ENCODE data around the gene TAF3.
A peak's percentile ranks its signal among the peaks of the same experiment; 100 is the strongest.
"Not testable (repeated sequence)": the region's sequence is repeated elsewhere in the genome, so short reads cannot be mapped to it uniquely, and the experiment has no call there.

The TAF3 gene

DNA sequence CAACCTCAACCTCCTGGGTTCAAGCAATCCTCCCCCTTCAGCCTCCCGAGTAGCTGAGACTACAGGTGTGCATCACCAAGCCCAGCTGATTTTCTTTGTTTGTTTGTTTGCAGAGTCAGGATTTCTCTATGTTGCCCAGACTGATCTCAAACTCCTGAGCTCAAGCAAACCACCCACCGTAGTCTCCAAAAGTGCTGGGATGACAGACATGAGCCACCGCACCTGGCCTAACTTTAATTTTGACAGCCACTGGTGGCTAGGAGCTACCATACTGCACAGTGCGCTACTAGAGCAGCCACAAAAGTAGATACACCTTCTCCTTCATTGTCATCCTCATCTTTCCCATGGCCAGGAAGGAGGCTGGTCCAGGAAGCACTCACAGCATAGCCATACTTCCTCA lies 205.0 kb downstream of the TAF3 start:
- H3K27me3 ChIP-seq (replicated peaks in 2 of 5; ENCODE audit: control insufficient read depth in 4 of 5, insufficient read depth in 5 of 5, low read length in 4 of 5), result peaks cover 0 to 19% (median 3%) of the 10 kb centered on the region in 5 experiments
- CTCF ChIA-PET, result no interaction called here
- no peak for DNase-seq

DNA sequence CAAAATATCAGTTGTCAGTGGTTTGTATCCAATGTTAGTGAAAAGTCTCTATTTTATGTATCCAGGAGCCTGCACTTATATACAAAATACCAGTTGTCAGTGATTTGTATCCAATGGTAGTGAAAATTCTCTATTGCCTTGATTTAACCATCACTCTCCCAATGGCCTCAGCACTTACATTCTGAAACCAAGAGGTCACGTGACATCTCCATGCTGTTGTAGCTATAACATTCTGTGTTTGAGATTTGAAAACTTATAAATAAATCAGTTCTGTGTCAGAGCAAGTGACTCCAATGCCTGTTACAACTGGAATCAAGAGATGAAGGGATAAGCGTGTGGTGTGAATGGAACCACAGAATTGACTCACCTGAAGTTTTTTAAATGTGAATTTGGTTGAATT lies 205.5 kb downstream of the TAF3 start:
- CTCF ChIA-PET, result no interaction called here
- POLR2A ChIA-PET, result no interaction called here
- H3K9me3 ChIP-seq (ENCODE audit: control extremely low read depth in 1 of 5, control insufficient read depth in 4 of 5, insufficient read depth in 2 of 5, low read depth in 1 of 5, low read length in 4 of 5), result no peaks in the 10 kb centered on the region
- 100% methylated on average over 2 of the region's 2 CpGs for WGBS (ENCODE audit: insufficient coverage)
- no peak overlapping the region for H3K4me3 ChIP-seq (ENCODE audit: control insufficient read depth in 1 of 7, extremely low read depth in 1 of 7, insufficient read depth in 4 of 7, low read depth in 2 of 7, low read length in 6 of 7)
- peaks cover 0 to 19% (median 3%) of the 10 kb centered on the region in 5 experiments for H3K27me3 ChIP-seq (replicated peaks in 2 of 5; ENCODE audit: control insufficient read depth in 4 of 5, insufficient read depth in 5 of 5, low read length in 4 of 5)
- H3K4me1 ChIP-seq (ENCODE audit: control extremely low read depth in 1 of 4, control insufficient read depth in 4 of 4, insufficient read depth in 4 of 4, low read length in 3 of 4), result no peaks in the 10 kb centered on the region
- H3K27ac ChIP-seq (ENCODE audit: insufficient read depth in 1 of 2, low read depth in 1 of 2, low read length in 2 of 2, poor library complexity in 1 of 2, severe bottlenecking in 2 of 2), result no peak overlapping the region
- no peak for DNase-seq
- no peaks in the 10 kb centered on the region for H3K36me3 ChIP-seq (ENCODE audit: control insufficient read depth in 4 of 4, insufficient read depth in 4 of 4, low read length in 3 of 4)

More for the DNA sequence above, 205.0 kb downstream of the TAF3 start:
- Histone ChIP-seq H3K27ac (ENCODE audit: insufficient read depth in 1 of 2, low read depth in 1 of 2, low read length in 2 of 2, poor library complexity in 1 of 2, severe bottlenecking in 2 of 2) (no peak overlapping the region), H3K4me3 (ENCODE audit: control insufficient read depth in 1 of 7, extremely low read depth in 1 of 7, insufficient read depth in 4 of 7, low read depth in 2 of 7, low read length in 6 of 7) (no peak overlapping the region), H3K9me3 (ENCODE audit: control extremely low read depth in 1 of 5, control insufficient read depth in 4 of 5, insufficient read depth in 2 of 5, low read depth in 1 of 5, low read length in 4 of 5) (no peaks in the 10 kb centered on the region), H3K36me3 (ENCODE audit: control insufficient read depth in 4 of 4, insufficient read depth in 4 of 4, low read length in 3 of 4) (no peaks in the 10 kb centered on the region), H3K4me1 (ENCODE audit: control extremely low read depth in 1 of 4, control insufficient read depth in 4 of 4, insufficient read depth in 4 of 4, low read length in 3 of 4) (no peaks in the 10 kb centered on the region)
- WGBS (ENCODE audit: insufficient coverage), result 100% methylated on average over 2 of the region's 4 CpGs
- POLR2A ChIA-PET, result no interaction called here

DNA sequence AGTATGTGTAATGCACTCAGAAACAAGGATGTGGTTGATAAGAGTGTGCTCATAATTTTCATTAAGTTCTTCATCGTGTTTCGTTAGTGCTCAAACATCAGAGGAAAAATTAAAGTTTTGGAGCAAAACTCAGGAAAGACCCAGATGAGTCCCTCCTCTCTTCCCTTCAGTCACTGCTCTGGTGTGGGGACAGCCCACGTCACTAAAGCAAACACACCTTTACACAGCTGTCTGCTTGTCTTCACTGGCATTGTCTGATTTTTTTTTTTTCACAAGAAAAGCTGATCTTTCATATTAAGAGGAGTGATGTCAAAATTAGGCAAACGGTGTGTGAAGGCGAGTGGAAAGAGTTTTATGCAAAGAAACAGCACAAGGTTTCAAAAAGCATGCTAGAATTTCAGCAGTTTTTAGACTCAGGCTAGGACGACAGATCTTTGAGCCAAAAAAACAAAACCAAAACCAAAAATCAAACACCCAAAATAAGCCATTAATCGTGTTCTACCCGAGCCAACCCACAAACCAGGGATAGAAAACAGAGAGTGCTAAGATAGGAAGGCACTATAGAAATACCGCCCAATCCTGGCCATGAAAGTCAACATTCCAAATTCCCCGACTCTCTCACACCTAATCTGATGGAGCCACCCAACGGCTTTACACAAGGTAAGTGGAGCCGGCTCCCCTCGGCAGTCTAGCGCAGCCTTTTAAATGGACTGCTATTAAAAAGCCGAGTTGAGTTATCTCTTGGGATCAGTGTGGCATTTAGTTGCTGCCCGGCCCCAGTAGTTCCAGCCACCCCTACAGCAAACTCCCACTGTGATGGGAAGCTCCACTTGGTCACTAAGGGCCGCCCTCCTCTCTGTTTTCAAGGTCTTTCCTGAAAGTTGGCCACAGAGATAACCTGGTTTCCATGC lies 208.3 kb downstream of the TAF3 start:
- DNase-seq, result no peak
- H3K27ac ChIP-seq (ENCODE audit: insufficient read depth in 1 of 2, low read depth in 1 of 2, low read length in 2 of 2, poor library complexity in 1 of 2, severe bottlenecking in 2 of 2), result no peak overlapping the region
- H3K36me3 ChIP-seq (ENCODE audit: control insufficient read depth in 4 of 4, insufficient read depth in 4 of 4, low read length in 3 of 4), result no peaks in the 10 kb centered on the region
- peaks cover 0 to 29% (median 6%) of the 10 kb centered on the region in 5 experiments for H3K27me3 ChIP-seq (replicated peaks in 2 of 5; ENCODE audit: control insufficient read depth in 4 of 5, insufficient read depth in 5 of 5, low read length in 4 of 5)
- no peaks in the 10 kb centered on the region for H3K9me3 ChIP-seq (ENCODE audit: control extremely low read depth in 1 of 5, control insufficient read depth in 4 of 5, insufficient read depth in 2 of 5, low read depth in 1 of 5, low read length in 4 of 5)
- ChIA-PET POLR2A (interaction anchor here (0.6 kb wide), 2 partner anchors 353 to 498 kb away, joined by 4 read pairs; no protein-coding TSS in a partner anchor), CTCF (no interaction called here)
- peak overlapping the region in 4 of 7 experiments; percentile 23 to 58 (median 50) for H3K4me3 ChIP-seq (ENCODE audit: control insufficient read depth in 1 of 7, extremely low read depth in 1 of 7, insufficient read depth in 4 of 7, low read depth in 2 of 7, low read length in 6 of 7)
- no peaks in the 10 kb centered on the region for H3K4me1 ChIP-seq (ENCODE audit: control extremely low read depth in 1 of 4, control insufficient read depth in 4 of 4, insufficient read depth in 4 of 4, low read length in 3 of 4)
- WGBS (ENCODE audit: insufficient coverage), result 67% methylated on average over 6 of the region's 17 CpGs

- CTCF ChIA-PET, result interaction anchor here (1.1 kb wide), 1 partner anchor 26 kb away, joined by 3 read pairs; no protein-coding TSS in a partner anchor
- POLR2A ChIA-PET, result interaction anchor here (0.5 kb wide), 1 partner anchor 20 kb away, joined by 4 read pairs; no protein-coding TSS in a partner anchor
- not testable (repeated sequence) for H3K27ac ChIP-seq (ENCODE audit: insufficient read depth in 1 of 2, low read depth in 1 of 2, low read length in 2 of 2, poor library complexity in 1 of 2, severe bottlenecking in 2 of 2)
Measured at GRCh38 chr10:8031211-8031610, 212.9 kb downstream of the TAF3 start.

GRCh38 chr10:8032558-8032957 lies 214.3 kb downstream of the TAF3 start:
- no peak for DNase-seq
- Histone ChIP-seq H3K4me1 (ENCODE audit: control extremely low read depth in 1 of 4, control insufficient read depth in 4 of 4, insufficient read depth in 4 of 4, low read length in 3 of 4) (peaks cover 0 to 29% (median 22%) of the 10 kb centered on the region in 4 experiments), H3K9me3 (ENCODE audit: control extremely low read depth in 1 of 5, control insufficient read depth in 4 of 5, insufficient read depth in 2 of 5, low read depth in 1 of 5, low read length in 4 of 5) (no peaks in the 10 kb centered on the region), H3K4me3 (ENCODE audit: control insufficient read depth in 1 of 7, extremely low read depth in 1 of 7, insufficient read depth in 4 of 7, low read depth in 2 of 7, low read length in 6 of 7) (no peak overlapping the region), H3K36me3 (ENCODE audit: control insufficient read depth in 4 of 4, insufficient read depth in 4 of 4, low read length in 3 of 4) (no peaks in the 10 kb centered on the region), H3K27ac (ENCODE audit: insufficient read depth in 1 of 2, low read depth in 1 of 2, low read length in 2 of 2, poor library complexity in 1 of 2, severe bottlenecking in 2 of 2) (no peak overlapping the region), H3K27me3 (replicated peaks in 2 of 5; ENCODE audit: control insufficient read depth in 4 of 5, insufficient read depth in 5 of 5, low read length in 4 of 5) (peaks cover 6 to 70% (median 42%) of the 10 kb centered on the region in 5 experiments)
- 98% methylated on average over 7 of the region's 7 CpGs for WGBS (ENCODE audit: insufficient coverage)
- ChIA-PET CTCF (interaction anchor here (1.1 to 2.2 kb wide), 4 partner anchors 11 to 1176 kb away, joined by 3 to 6 read pairs (median 4); no protein-coding TSS in a partner anchor), POLR2A (no interaction called here)

More at GRCh38 chr10:8031211-8031610, 212.9 kb downstream of the TAF3 start:
- peaks cover 6 to 67% (median 30%) of the 10 kb centered on the region in 5 experiments for H3K27me3 ChIP-seq (replicated peaks in 2 of 5; ENCODE audit: control insufficient read depth in 4 of 5, insufficient read depth in 5 of 5, low read length in 4 of 5)
- H3K4me1 ChIP-seq (ENCODE audit: control extremely low read depth in 1 of 4, control insufficient read depth in 4 of 4, insufficient read depth in 4 of 4, low read length in 3 of 4), result peaks cover 0 to 26% (median 18%) of the 10 kb centered on the region in 4 experiments
- H3K36me3 ChIP-seq (ENCODE audit: control insufficient read depth in 4 of 4, insufficient read depth in 4 of 4, low read length in 3 of 4); H3K4me3 ChIP-seq (ENCODE audit: control insufficient read depth in 1 of 7, extremely low read depth in 1 of 7, insufficient read depth in 4 of 7, low read depth in 2 of 7, low read length in 6 of 7); H3K9me3 ChIP-seq (ENCODE audit: control extremely low read depth in 1 of 5, control insufficient read depth in 4 of 5, insufficient read depth in 2 of 5, low read depth in 1 of 5, low read length in 4 of 5); DNase-seq: not testable (repeated sequence)
- 94% methylated on average over 4 of the region's 5 CpGs for WGBS (ENCODE audit: insufficient coverage)

GRCh38 chr10:8033812-8034465 lies 215.6 kb downstream of the TAF3 start:
- no peak overlapping the region for H3K27ac ChIP-seq (ENCODE audit: insufficient read depth in 1 of 2, low read depth in 1 of 2, low read length in 2 of 2, poor library complexity in 1 of 2, severe bottlenecking in 2 of 2)
- H3K4me3 ChIP-seq (ENCODE audit: control insufficient read depth in 1 of 7, extremely low read depth in 1 of 7, insufficient read depth in 4 of 7, low read depth in 2 of 7, low read length in 6 of 7), result peak overlapping the region in 4 of 7 experiments; percentile 31 to 60 (median 43)
- no peaks in the 10 kb centered on the region for H3K36me3 ChIP-seq (ENCODE audit: control insufficient read depth in 4 of 4, insufficient read depth in 4 of 4, low read length in 3 of 4)
- CTCF ChIA-PET, result interaction anchor here (1.2 to 2.2 kb wide), 5 partner anchors 13 to 1174 kb away, joined by 3 to 6 read pairs (median 3); no protein-coding TSS in a partner anchor
- peaks cover 0 to 2% (median 0%) of the 10 kb centered on the region in 5 experiments for H3K9me3 ChIP-seq (ENCODE audit: control extremely low read depth in 1 of 5, control insufficient read depth in 4 of 5, insufficient read depth in 2 of 5, low read depth in 1 of 5, low read length in 4 of 5)
- peak in 1 of 3 donors; percentile 45 for DNase-seq
- H3K4me1 ChIP-seq (ENCODE audit: control extremely low read depth in 1 of 4, control insufficient read depth in 4 of 4, insufficient read depth in 4 of 4, low read length in 3 of 4), result peaks cover 0 to 29% (median 24%) of the 10 kb centered on the region in 4 experiments
- POLR2A ChIA-PET, result interaction anchor here (0.6 kb wide), 1 partner anchor 95 kb away, joined by 3 read pairs; no protein-coding TSS in a partner anchor
- 10% methylated on average over 44 of the region's 45 CpGs for WGBS (ENCODE audit: insufficient coverage)
- H3K27me3 ChIP-seq (replicated peaks in 2 of 5; ENCODE audit: control insufficient read depth in 4 of 5, insufficient read depth in 5 of 5, low read length in 4 of 5), result peaks cover 12 to 84% (median 51%) of the 10 kb centered on the region in 5 experiments
